Muscle of back (tissue), 11 donors: ENCODE measurements around the gene ST6GAL1. TPM values are rescaled to one million over a fixed set of nuclear protein-coding genes. Genes with fewer than 3 reads are reported as not detected.

Experiments
- DNase-seq, 3 donors: peaks; one replicate each; pipeline versions ENCODE4 v3.0.0 to v3.0.0-alpha.2; 2013
- polyA plus RNA-seq, 10 donors: library from polyadenylated mRNA; unstranded; fragments of 120-200 nt; gene quantifications; one replicate each; pipeline ENCODE4 v1.2.1, GENCODE V29; 2013; ENCODE audit not compliant: insufficient read length in 10 of 10

Gene ST6GAL1
- polyA plus RNA-seq, 10 donors, result 10.3 to 18.7 (median 14.4) TPM

GRCh38 chr3:187076297-187076696 lies 146.0 kb downstream of the ST6GAL1 start:
- no peak for DNase-seq

GRCh38 chr3:187077085-187077484 lies 146.8 kb downstream of the ST6GAL1 start:
- DNase-seq, result no peak

GRCh38 chr3:187077537-187077936 lies 147.2 kb downstream of the ST6GAL1 start:
- DNase-seq, result no peak

GRCh38 chr3:187079090-187080022 lies 149.0 kb downstream of the ST6GAL1 start:
- no peak for DNase-seq

DNA sequence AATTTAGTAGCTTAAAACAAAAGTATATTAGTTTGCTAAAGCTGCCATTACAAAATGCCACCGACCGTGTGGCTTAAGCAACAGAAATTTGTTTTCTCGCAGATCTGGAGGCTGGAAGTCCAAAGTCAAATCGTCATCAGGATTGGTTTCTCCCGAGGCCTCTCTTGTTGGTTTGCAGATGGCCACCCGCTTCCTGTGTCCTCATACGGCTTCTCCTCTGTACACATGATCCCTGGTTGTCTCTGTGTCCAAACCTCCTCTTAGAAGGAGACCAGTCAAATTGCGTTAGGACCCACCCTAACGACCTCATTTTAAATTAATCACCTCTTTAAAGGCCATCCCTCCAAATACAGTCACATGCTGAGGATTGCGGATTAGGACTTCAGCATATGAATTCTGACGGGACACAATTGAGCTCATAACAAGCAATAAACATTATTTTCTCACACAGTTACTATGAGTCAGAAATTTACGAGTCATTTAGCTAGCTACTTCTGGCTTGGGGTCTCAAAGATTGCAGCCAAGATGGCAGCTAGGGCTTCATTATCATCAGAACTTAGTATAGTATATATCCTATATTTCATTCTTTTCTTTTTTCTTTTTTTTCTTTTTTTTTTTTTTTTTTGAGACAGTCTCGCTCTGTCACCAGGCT lies 150.6 kb downstream of the ST6GAL1 start:
- DNase-seq, result no peak

DNA sequence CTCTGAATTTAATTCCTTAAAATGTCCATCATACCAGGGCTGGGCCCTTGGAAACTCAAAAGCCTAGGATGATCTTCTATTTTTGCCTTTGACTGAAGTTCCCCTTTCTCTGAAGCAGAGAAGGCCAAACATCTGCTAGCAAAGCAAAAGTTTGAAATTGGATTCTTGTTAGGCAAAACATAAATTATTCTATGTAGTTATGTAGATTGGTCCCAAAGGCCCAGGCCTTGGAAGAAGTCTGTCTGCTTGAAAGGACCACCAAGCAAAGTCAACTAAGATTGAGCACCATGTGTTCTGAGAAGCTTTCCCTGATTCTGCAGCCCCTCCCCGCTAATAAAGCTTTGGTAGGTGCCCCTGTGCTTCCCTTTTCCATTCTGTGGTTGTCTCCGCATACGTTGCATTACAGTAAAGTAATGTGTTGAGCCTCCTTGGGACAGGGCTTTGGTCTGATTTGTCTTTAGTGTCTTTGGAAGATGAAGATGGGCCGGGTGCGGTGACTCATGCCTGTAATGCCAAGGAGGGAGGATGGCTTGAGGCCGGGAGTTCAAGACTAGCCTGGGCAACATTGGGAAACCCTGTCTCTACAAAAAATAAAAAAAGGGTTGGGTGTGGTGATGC lies 152.5 kb downstream of the ST6GAL1 start:
- DNase-seq, result peak in 1 of 3 donors; percentile 75

GRCh38 chr3:187084126-187084525 lies 153.8 kb downstream of the ST6GAL1 start:
- no peak for DNase-seq

- no peak for DNase-seq
Measured at GRCh38 chr3:187084580-187084979, 154.3 kb downstream of the ST6GAL1 start.

- DNase-seq, result no peak
Measured at GRCh38 chr3:187085021-187085666, 154.8 kb downstream of the ST6GAL1 start.

DNA sequence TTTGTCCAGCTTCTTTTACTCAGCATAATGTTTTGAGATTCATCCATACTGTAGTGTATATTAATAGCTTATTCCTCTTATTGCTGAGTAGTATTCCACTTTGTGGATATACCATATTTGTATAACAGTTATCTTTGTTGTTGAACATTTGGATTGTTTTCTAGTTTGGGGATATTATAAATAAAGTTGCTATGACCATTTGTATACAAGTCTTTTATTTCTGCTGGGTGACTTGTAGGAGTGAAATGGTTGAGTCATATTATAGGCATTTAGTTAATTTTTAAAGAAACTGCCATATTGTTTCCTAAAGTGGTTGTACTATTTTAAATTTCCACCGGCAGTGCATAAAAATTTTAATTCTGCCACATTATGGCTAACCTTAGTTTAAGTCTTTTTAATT lies 155.6 kb downstream of the ST6GAL1 start:
- DNase-seq, result no peak

GRCh38 chr3:187086831-187087230 lies 156.5 kb downstream of the ST6GAL1 start:
- DNase-seq, result no peak

- DNase-seq, result peak in 1 of 3 donors; percentile 7
Measured at GRCh38 chr3:187088701-187089100, 158.4 kb downstream of the ST6GAL1 start.

DNA sequence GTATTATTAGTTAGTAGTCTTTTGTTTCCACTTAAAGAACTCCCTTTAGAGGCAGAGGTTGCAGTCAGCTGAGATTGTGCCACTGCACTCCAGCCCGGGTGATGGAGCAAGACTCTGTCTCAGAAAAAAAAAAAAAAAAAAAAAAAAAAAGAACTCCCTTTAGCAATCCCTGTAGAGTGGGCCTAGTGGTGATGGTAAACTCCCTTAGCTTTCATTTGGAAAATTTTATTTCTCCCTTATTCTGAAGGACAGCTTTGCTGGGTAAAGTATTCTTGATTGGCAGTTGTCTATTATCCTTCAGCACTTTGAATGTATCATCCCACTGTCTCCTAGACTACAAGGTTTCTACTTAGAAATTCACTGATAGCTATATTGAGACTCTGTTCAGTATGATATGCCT lies 163.0 kb downstream of the ST6GAL1 start:
- DNase-seq, result no peak

GRCh38 chr3:187098923-187099512 lies 168.7 kb downstream of the ST6GAL1 start:
- no peak for DNase-seq

GRCh38 chr3:187101184-187102072 lies 171.1 kb downstream of the ST6GAL1 start:
- peak; percentile 74 to 93 (median 83) for DNase-seq

GRCh38 chr3:187102073-187102634 lies 171.8 kb downstream of the ST6GAL1 start:
- DNase-seq, result no peak

- no peak for DNase-seq
Measured at GRCh38 chr3:187103251-187103650, 172.9 kb downstream of the ST6GAL1 start.

GRCh38 chr3:187104342-187104741 lies 174.0 kb downstream of the ST6GAL1 start:
- no peak for DNase-seq

GRCh38 chr3:187104933-187105332 lies 174.6 kb downstream of the ST6GAL1 start:
- peak; percentile 62 to 92 (median 83) for DNase-seq

DNA sequence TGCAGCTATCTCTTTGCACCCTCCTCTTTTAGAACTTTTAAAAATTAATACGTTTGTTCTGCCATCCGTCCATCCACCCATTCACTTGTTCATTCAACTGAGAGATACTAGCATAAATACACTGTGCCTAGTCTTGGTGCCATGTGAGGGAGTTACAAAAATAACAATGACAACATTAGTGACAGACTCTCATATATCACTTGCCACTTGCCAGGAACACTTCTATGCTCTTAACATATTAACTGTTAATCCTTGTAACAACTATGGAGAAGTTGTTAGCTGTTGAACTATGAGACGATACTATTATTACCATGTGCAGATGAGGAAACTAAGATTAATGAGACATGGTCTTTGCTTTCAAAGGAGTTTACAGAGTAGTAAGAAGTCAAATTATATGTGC lies 175.4 kb downstream of the ST6GAL1 start:
- DNase-seq, result no peak
